ENCODE results near the gene PRKG1.

PRKG1 gene

DNA sequence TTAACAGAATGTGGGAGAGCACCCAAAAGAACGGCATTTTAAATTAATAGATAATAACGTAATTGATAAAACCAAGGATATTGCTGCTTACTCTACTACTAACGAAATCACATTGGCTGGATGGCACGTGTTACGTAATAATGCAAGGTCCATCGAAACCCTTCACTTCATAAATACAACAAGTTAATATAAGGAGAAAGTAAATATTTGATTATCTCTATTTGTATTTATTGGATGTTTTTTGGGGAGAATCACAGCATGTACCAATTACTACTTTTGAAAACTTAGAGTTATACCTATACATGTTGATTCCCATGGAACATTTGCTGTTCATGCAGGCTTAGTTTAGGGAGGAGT, 1.6 kb downstream of the PRKG1 start:
- no peak overlapping the region for H3K4me3 ChIP-seq (ENCODE audit: low read depth, low read length)
- TF ChIP-seq, protein P1, sequence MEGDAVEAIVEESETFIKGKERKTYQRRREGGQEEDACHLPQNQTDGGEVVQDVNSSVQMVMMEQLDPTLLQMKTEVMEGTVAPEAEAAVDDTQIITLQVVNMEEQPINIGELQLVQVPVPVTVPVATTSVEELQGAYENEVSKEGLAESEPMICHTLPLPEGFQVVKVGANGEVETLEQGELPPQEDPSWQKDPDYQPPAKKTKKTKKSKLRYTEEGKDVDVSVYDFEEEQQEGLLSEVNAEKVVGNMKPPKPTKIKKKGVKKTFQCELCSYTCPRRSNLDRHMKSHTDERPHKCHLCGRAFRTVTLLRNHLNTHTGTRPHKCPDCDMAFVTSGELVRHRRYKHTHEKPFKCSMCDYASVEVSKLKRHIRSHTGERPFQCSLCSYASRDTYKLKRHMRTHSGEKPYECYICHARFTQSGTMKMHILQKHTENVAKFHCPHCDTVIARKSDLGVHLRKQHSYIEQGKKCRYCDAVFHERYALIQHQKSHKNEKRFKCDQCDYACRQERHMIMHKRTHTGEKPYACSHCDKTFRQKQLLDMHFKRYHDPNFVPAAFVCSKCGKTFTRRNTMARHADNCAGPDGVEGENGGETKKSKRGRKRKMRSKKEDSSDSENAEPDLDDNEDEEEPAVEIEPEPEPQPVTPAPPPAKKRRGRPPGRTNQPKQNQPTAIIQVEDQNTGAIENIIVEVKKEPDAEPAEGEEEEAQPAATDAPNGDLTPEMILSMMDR (IDR thresholded peaks at IDR 0.05; ENCODE audit: insufficient read depth, low read depth, low read length, missing control alignments) = no peak
- DNase-seq (ENCODE audit: low read depth) = no peak

DNA sequence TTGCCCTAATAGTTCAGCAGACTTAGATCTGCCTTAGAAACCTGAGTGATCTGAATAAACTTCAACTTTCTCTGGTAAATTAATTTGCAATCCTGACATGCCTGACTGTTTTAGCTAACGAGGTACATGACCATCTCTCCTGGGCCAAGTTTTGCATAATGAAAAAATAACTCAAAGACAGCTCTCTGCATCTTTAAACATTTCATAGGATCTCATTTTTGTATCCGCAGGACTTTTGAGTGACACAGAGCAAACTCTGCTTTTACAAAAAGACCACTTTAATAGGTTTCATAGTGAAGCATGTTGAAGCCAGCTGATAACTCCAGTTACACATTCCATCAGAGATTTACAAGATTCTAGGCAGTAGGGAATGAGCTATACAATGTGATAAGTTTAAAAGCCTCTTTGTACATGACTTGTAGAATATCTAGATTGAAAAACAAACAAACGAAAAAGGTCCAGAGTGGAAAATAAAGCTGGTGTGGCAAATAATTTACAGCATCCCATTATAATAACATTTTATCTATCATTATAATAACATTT, 2.1 kb downstream of the PRKG1 start:
- no peak overlapping the region for H3K4me3 ChIP-seq (ENCODE audit: low read depth, low read length)
- TF ChIP-seq, protein P1 (IDR thresholded peaks at IDR 0.05; ENCODE audit: insufficient read depth, low read depth, low read length, missing control alignments) = no peak
- DNase-seq (ENCODE audit: low read depth) = no peak

DNA sequence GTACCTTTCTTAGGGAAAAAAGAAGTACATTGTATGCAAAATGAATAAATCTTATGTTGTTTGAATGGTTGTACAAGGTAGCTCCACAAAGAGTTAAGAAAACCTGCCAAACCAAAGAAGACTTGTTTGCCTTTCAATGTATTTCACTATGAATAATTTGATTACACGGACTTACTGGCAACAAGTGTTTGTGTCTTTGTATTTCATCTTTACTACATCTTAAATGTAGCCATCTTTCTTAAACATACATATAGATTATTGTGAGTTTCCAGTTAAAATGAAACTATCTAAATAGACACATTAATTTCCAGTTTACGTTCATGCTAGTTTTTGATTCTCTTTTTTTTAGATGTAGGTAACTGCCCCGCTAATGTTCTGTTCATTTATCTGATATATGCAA, 2.8 kb downstream of the PRKG1 start:
- no peak for DNase-seq (ENCODE audit: low read depth)
- TF ChIP-seq, protein P1 (IDR thresholded peaks at IDR 0.05; ENCODE audit: insufficient read depth, low read depth, low read length, missing control alignments) = no peak
- no peak overlapping the region for H3K4me3 ChIP-seq (ENCODE audit: low read depth, low read length)

DNA sequence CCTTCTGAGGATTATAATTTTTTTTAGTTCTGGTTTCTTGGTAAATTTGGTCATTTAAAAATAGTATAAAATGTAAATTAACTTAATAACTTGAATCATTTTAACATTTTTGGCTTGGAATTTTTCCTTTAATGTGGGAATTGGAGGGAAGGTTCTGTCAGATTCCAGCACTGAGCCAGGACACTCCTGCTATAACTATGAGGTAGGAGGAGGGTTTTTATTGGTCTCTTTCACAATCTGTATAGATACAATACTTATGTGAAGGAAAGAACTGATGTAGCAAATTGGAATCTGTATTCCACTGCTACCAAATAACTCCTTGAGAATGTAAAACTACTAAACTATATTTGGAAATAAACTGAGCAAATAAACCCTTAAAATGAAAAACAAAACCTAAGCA, 3.2 kb downstream of the PRKG1 start:
- TF ChIP-seq, protein P1 (IDR thresholded peaks at IDR 0.05; ENCODE audit: insufficient read depth, low read depth, low read length, missing control alignments) = no peak
- no peak overlapping the region for H3K4me3 ChIP-seq (ENCODE audit: low read depth, low read length)
- DNase-seq (ENCODE audit: low read depth) = no peak

DNA sequence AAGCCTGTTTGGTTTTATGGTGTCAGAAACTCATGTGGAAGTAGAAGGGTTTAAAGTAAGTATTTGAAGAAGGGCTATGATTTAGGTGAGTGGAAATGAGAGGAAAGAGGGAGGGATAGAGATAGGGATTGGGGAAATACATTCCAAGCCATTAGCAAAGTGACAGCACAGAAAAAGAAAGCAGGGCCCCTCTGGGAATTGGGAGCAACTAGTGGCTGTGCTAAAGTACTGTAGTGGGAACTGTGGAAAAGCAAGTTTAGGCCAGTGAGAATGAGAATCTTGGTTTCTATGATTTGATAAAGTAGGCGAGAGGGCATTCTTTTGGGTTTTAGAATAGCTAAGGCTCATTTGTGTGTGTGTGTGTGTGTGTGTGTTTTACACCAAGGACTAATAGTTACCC, 5.0 kb downstream of the PRKG1 start:
- no peak overlapping the region for H3K4me3 ChIP-seq (ENCODE audit: low read depth, low read length)
- DNase-seq (ENCODE audit: low read depth) = no peak
- TF ChIP-seq, protein P1 (IDR thresholded peaks at IDR 0.05; ENCODE audit: insufficient read depth, low read depth, low read length, missing control alignments) = no peak

DNA sequence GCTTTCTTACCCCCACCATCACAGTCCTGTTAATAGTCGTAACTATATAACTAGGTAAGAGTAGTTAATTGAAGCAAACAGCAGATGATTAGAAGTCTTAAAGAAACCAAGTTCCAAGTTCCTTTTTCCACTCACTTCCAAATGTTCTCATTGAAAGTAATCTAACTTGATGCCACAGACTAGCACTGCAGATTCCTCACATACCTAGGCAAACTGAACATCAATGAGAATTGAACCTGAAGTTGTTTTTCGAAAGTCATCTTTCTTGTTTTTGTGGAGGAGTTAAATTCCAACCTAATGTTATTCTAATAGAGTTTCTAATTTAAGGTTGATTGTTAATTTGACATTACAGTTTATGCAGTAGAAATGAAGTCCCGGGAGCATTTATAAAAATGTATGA, 5.5 kb downstream of the PRKG1 start:
- DNase-seq (ENCODE audit: low read depth) = no peak
- no peak overlapping the region for H3K4me3 ChIP-seq (ENCODE audit: low read depth, low read length)
- TF ChIP-seq, protein P1 (IDR thresholded peaks at IDR 0.05; ENCODE audit: insufficient read depth, low read depth, low read length, missing control alignments) = no peak

DNA sequence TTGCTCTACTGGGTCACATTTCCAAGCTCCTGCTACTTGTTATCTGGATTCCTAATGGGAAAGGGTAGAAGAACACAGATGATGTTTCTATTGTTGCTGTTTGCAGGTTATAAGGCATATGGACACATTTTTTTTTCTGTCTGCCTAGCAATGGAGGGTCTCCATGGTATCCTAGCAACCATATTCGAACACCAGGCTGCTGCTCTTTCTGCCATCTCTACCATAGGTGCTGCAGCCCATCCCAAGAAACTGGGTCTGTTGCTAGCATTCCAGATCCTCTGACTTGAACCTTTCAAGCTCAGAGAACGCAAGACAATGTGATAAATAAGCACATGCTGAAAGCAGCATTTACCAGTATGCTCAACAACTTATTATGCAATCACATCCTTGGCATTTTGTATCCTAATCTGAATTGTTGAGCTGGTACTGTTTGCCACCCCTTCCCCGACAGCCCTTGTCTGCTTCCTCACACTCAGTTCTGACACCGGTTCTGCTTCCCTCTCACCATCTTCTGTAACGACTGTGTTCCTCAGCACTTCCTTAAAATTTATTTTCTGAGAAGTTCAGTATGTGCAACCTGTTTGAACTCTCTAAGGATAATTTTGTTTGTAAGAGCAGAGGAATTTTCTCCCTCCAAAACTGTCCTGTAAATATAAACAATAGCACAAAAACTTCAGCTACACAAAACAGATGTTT, 6.2 kb downstream of the PRKG1 start:
- TF ChIP-seq, protein P1 (IDR thresholded peaks at IDR 0.05; ENCODE audit: insufficient read depth, low read depth, low read length, missing control alignments) = no peak
- H3K4me3 ChIP-seq (ENCODE audit: low read depth, low read length) = no peak overlapping the region
- DNase-seq (ENCODE audit: low read depth) = no peak
